IPS-11a (cell line): Measurements from ENCODE around the gene SEMA5A.

Experiments
- H3K4me3 ChIP-seq: one replicate; pipeline ENCODE4 v1.5.1; 2013; ENCODE audit warnings: low read depth, low read length, control low read depth

SEMA5A gene

DNA sequence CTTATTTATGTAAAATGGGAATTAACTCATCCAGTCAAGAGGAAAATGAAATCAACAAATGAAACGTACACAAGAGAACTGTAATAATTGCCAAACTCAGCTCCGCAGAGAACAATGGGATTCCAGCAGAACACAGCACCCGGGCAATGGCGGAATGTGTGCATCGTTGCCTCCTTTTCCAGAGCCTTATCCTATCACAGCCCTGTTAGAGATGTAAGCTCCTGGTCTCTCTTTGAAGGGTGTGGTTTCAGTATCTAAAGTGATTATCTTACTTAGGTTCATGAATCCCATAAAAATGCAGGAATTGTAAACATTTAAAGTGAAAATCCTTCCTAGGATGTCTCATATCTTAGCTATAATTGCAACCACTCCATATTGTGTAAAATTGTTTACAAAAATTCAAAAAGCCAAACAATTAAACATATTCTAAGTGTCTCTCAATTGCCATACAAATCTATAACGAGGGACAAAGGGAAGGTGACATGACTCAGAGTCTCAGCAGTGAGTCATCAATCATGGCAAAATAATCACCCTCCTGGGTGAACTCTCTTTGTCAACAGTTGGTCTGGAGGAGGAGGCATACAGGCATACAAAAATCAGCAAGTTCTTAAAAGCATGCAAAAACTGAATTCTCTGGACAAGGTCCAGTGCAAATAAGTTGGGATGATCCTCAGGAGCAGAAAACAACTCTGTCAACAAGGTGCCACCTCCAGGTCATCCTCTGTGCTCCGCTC is 22.6 kb downstream of the SEMA5A start:
- H3K4me3 ChIP-seq, result no peak overlapping the region

DNA sequence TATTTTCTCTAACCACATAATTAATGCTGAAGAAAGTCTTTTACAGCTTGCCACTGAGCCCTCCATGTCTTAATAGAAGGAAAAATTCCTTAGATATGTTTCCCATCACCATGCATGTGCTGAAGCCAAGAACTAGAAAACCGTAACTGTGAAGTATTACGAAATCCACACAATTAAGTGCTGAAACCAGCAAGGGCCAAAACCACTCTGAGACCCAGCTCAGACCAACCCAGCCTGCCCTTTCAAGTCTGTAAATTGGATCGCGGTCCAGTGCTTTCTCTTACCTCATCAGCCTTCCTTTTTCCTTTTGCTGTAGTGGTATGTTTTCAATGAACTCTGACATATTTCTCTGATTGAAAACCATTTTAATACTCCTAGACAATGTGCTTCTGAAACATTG is 26.3 kb downstream of the SEMA5A start:
- no peak overlapping the region for H3K4me3 ChIP-seq

DNA sequence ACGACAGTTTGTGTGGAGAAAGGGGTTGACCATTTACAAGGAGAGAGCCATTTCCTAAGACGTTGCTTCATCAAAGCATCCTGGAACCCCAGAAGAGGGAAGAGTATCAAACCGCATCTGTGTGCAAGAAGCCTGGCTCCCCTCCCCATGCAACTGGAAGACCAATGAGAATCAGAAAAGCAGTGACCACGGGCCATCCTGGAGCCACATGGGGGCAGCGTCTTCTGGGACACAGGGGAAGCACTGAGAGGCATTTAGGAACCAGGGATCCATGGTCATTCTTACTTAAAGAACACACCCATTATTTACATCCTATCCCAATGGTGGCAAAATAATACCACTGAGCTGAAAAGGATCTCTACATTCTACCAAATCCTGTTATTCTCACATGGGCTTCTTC is 29.3 kb downstream of the SEMA5A start:
- no peak overlapping the region for H3K4me3 ChIP-seq

DNA sequence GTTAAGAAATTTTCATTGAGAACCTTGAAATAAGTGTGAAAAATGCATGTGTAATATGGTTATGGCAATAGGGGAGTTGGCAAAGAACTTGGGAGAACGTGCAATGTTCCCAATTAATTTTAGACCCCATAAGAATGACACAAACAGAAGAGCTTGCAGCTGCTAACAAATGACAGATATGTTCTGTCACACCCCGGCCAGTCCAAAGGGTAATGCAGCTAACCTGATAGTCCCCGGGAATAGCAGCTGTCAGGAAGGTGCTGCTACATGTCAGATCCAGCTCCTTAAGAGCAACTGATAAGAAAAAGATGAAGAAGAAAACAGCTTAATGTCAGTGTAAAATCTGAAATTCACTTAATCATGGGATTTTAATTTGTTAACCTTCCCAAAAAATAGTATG is 30.4 kb downstream of the SEMA5A start:
- H3K4me3 ChIP-seq, result no peak overlapping the region

DNA sequence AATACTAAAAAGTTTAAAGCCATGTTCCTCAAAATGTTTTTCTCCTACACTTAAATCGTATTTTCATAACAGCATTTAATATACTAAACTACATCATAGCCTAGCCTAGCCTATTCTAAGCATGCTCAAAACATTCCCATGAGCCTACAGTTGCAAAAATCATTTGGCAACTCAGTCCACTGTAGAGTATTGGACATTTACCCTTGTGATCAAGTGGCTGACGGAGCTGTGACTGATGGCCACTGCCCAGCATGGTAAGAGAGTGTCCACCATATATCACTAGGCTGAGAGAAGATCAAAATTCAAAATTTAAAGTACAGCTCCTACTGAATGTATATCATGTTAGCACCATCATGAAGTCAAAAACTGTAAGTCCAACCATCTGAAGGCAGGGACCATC is 30.9 kb downstream of the SEMA5A start:
- no peak overlapping the region for H3K4me3 ChIP-seq

DNA sequence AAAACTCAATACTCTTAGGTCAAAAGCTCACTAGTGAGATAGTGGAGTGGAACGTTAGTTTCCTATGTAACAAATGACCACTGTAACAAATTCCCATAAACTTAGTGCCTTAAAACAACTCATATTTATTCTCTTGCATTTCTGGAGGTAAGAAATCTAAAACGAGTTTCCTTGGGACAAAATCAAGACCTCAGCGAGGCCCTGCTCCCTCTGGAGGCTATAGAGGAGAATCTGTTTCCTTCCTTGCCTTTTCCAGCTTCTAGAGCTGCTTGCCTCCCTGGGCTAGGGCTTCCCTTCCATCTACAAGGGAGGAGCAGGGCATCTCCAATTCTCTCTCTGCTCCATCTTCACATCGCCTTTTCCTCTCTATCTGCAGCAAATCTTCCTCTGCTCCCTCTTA is 32.0 kb downstream of the SEMA5A start:
- no peak overlapping the region for H3K4me3 ChIP-seq

DNA sequence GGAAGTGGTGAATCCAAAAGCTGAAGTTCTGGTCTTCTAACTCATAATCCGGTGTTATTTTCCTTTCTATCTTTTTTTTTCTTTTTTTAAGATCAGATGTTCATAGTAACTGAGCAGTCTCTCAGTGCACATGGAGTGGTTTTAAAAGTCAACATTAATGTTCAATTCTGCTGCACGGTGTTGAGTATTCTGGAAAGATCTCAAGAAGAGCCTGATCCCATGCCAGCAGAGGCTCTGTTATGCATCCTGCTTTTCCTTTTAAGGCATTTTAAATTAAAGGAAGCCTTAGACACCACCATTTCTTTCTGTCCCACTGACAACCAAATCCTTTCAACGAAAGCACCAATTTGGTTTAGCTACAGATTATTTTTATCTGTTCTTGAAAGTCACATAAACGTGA is 33.4 kb downstream of the SEMA5A start:
- no peak overlapping the region for H3K4me3 ChIP-seq

DNA sequence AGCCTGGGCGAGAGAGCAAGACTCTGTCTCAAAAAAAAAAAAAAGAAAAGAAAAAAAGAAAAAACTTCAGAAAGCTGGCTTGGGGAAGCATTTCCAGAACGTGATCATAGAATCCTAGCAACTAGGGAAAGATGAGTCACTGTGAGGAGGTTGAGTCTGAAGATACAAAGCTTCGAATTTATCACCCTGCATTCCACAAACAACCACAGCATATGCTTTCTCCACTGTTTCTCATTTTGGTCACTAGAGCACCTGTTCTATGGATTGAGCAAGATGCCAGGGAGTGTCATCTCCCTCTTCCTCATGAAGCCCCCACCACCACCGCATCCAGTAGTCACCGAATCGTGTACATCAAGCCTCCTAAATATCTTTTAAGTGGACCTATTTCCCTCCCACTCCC is 37.9 kb downstream of the SEMA5A start:
- H3K4me3 ChIP-seq, result no peak overlapping the region

DNA sequence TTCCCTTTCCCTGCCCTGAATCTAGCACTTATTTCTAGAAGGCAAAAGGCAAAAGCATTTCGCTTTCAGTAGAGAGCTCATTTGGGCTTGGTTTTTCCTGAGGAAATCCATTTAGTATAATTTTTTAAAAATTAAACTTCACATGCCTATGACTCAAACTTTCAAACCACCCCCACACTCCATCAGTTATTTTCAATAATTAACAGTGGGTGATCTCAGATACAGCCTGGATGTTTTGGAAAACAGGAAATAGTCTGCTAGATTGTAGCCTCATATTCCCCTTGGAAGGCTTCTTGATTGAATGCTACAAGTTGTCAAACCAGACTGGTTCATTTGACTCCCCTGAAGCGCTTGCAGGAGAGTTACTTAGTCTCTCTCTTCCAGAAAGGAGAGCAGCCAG is 40.6 kb downstream of the SEMA5A start:
- no peak overlapping the region for H3K4me3 ChIP-seq

DNA sequence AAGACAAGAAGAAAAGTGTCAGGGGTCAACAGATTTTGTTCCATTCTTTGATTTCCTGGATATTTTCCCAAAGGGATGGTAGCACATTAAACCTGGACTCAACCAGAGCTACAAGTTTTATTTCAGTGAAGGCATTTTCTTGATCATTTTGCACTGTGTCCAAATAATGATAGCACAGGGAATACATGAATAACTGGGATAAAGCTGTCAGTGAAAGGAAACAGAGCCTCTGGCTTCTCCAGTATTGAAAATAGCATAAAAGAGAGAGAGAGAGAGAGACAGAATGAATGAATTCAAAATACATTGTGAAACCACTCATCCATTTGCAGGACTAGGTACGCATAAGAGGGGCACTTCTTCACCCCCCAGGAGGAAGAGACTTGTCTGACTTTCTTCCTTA is 43.0 kb downstream of the SEMA5A start:
- no peak overlapping the region for H3K4me3 ChIP-seq

DNA sequence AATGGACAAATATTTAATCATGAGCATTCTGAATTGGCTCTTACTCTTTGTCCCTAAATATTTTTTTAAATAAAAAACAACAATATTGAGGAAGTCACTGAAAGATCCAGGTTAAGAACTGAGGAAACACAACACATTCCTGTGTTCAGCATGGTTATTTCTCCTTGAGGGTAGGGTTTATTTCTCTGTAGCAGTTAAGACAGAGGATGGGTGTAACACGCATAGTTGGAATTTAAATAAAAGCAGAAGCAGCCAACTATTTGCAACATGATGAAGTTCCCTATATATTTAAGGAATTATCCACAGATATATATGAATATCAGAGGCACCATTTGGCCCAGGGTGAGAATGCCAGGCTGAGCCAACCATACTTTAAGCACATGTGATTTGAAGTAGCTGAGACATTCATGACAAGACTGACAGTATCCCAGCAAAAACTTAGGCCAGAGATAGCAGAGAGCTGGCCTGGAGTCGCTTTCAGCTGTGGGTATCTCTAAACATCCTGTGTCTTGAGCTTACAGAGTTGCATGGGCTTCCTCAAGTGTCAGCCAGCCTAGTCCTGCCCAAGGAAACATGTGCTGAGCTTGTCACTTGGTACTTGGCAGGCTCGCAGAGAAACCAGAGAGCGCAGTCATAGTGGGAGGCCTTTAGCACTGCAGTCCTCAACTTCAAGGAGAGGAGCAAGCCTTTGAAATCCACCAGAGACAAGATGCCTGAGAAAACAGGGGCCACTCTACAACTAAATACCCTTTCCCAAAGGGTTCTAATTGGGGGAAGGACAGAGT is 43.6 kb downstream of the SEMA5A start:
- no peak overlapping the region for H3K4me3 ChIP-seq

DNA sequence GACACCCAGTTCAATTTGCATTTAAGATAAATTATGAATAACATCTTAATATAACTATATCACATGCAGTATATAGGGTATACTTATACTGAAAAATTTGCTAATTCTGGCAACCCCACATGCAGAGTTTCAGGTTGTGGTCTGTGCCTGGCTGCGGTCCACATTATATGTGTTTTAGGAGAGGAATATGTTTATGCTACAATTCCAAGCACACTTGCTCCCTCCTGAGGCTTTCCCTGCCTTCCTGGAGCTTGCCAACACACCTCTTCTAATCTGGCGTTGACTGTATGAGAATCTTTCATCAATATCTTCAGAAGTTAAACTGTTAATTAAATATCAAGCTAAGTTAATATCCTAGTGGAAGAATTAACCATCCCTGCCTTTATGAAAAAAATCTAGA is 45.2 kb downstream of the SEMA5A start:
- H3K4me3 ChIP-seq, result no peak overlapping the region

DNA sequence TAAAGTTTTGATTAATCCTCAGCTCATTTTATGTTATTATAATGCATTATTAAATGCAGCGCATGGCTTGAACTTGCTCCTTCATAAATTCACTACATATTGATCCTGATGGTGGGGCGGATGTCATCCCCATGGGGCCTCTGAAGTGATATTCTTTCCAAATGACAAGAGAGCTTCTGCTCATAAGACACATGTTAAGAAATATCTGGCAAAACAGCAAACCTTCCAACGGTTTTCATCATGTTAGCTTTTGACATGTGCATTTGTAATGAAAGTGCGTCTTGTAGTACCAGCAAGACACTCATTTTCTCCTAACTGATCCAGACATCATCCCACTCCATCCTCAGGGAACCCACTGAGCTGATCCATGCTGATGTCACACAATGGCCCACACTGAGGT is 45.7 kb downstream of the SEMA5A start:
- no peak overlapping the region for H3K4me3 ChIP-seq

DNA sequence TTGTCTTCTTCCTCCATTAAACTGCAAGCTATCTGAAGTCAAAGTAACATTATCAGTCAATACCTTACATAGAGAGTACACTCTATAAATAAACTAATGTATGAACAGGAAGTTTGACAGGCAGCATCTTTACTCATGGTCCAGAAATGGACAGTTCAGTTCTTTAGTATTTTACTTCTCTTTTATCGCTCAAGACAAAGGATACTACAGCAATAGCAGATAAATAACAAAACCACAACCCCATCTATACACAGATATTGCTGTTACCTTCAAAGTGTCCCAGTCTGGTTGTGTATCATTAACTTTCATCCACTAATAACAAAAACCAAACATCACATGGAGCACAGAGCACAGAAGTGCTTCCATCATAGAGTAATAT is 46.4 kb downstream of the SEMA5A start:
- no peak overlapping the region for H3K4me3 ChIP-seq

DNA sequence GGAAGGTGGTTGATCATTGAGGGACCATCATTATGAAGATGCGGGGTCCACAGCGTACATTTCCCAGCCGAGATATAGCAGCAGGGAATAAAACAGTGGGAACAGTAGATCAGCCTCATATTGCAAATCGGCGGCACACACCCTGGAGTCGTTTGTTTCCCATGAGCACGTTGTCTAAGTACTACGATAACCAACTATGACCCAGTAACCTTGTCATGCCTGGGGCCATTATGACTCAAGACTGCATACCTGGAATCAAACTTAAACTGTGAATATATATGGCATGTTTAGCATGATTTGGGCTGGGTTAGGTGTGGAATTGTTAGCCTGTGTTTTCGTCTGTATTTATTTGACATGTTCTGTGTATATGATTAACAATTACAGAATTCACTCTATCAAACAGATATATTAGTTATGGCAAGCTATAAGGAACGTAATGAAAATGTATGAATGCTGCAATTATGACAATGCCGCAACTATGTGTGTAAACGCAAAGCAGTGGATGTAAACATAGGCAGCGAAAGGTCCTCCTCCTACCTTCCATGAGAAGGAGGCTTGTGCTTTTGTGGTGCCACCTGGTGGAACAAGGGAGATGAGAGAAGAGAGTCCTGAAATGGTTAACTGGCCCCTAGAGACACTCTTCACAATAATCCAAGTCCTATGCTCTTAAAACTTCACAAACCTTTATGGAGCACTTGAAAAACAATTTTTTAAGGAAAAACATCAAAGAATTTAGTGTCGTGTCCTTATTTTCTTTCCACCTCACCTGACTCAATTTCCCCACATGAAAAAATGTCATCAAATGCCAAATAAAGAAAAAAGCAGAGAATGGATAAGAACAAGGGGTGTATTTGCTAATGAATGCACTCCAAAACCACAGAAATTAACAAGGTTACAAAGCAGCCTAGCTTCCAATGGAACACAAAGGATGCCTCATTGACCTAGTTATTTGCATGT is 47.1 kb downstream of the SEMA5A start:
- no peak overlapping the region for H3K4me3 ChIP-seq

DNA sequence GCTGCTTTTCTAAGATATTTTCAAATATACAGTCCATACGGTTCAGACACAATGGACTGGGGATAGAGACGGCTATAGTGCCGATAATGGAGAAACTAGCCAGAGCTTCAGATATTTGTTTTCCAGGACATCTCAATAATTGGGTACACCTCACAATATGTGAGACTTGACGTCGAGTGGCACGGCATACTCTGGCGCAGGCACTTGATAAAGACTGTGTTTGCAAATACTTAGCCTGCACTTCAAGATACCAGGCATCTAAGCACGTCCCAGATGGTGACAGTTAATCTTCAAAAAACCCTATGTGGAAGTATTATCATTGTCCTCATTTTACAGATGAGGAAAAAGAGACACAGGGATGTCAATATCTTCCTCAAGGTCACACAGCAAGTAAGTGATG is 48.5 kb downstream of the SEMA5A start:
- H3K4me3 ChIP-seq, result no peak overlapping the region

DNA sequence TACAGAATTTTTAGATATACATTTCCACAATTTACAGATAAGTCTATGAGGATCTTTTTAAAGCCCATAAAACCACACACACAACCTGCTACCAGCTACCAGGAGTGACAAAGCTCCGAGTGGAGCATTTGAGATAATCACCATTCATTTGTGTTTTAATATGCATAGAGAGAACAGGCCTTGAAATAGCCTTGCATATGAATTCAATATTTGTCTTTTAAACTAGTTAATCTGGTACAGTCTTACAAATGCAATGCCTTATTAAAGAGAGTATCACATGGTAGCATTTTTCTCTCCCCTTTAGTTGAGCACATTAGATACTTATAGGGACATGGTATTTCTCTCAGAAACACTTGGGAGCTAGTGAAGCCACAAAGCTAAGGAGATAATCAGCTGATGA is 49.1 kb downstream of the SEMA5A start:
- no peak overlapping the region for H3K4me3 ChIP-seq

DNA sequence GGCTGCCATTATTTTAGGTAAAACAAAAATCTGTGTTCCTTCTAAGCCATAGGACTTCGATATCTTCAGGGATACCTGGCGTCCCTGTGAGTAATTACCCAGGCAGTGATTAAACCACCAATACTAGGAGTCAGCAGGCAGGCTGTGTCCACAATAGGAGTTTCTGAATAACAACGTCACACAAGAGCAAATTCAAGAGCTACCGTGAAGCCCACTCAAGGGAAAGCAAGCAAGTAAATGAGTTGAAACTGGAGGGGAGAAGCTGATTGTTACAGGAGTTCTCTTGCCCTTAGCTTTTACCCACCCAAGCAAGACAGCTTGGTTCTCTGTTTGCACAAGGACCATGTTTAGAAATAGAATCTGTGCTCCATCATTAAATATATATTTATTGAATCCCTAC is 50.8 kb downstream of the SEMA5A start:
- no peak overlapping the region for H3K4me3 ChIP-seq

DNA sequence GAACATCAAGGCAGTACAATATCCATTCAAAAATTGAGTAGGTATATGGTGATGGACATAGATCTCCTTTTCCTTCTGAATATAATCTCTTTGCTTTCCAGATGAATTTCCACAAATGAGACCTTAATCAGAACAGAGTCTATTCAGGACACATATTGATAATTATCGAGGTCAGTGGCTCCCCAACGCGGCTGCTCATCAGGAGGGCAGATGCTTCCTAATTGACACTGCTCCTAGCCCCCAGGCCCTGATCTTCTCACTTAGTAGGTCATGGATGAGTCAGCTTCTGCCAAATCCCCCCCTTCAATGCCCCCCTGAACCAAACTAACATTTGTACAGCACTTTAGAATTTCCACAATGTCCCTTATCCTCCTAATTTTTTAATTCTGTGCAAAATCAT is 51.6 kb downstream of the SEMA5A start:
- no peak overlapping the region for H3K4me3 ChIP-seq

DNA sequence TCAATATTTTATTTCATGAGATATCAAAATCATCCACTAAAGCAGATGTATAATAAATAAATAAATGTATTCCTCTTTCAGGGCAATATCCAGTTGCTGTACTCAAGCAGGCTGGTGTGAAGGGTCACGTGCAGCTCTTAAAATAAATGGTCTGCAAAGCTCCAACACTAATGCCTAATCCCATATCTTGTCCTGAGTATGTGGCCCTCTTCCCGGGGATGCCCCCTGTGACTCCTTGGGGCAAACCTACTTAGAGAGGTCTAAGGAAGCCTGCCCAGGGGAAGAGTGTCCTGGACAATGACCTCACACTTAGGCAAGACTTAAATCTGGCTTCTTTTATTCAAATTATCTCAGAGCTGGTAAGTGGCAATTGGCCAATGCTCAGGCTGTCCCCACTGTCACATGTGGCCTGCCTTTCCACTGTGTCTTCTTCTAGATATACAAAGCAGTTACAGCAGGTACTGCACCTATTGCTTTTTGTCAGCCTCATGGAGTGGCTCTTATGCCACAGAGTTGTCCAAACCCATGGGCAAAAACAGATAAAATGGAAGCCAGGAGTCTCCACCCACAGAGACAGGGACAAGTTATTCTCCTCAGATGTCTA is 55.3 kb downstream of the SEMA5A start:
- no peak overlapping the region for H3K4me3 ChIP-seq

DNA sequence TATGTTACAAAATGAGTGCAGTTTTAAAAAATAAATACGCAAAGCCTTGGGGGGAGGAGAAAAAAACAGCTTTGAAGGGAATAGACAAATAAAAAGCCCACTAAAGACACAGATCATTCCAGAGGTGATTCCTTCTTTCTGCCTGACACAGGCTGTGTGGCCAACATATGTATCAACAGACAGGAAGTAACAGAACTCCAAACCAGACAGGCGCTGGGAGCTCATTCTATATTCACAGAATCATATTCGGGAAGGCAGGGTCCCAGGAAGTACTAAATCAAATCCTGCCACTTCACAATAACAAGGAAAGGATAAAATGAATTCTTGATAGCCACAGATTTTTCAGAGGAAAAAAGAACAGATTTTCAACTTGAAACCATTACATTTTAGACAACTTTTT is 62.1 kb downstream of the SEMA5A start:
- no peak overlapping the region for H3K4me3 ChIP-seq
